ENCODE measurements around the gene BEST1. TPM values are rescaled to one million over a fixed set of nuclear protein-coding genes. Genes with fewer than 3 reads are reported as not detected.

BEST1 gene
- total and polyA plus RNA-seq, 2 of the 13 experiments (the other 11 are each of a cell fraction or from before 2014, with no cell fraction given): 0.09 to 0.65 TPM

DNA sequence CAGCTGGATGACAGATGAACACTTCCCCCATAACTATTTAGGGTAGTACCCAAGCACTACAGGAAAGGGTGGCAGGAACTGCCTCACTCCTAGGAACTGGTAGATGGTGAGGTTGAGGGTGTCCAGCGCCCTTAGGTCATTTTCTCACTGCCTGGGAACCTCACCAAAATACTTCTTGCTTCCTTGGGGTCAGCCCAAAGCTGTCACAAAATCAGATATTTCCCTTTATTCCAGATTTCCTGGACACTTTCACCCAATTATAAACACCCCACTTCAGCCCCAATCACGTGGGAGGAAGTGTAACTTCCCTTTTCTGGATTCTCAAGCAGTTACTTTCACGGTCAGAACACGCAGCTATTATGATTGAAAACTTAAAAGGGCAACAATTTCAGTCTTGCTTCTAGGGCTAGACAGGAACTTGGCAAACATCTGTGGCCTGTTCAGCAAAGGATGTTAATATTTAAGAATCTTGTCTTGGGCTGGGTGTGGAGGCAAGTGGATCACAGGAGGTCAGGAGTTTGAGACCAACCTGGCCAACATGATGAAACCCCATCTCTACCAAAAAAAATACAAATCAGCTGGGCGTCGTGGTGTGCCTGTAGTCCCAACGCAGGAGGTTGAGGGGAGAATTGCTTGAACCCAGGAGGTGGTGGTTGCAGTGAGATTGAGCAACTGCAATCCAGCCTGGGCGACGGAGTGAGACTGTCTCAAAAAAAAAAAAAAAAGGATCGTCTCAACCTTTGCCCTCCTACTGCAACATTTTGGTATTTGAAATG lies 13.3 kb downstream of the BEST1 start (continued):
- TF ChIP-seq POLR2AphosphoS5 (IDR thresholded peaks at IDR 0.05; ENCODE audit: low read depth, low read length): peak; percentile 62
- no peak for TF ChIP-seq AKAP8 (CRISPR knock-in tag; IDR thresholded peaks at IDR 0.05)
- TF ChIP-seq ZC3H4 (CRISPR knock-in tag; IDR thresholded peaks at IDR 0.05; ENCODE audit: borderline replicate concordance): peak; percentile 94
- TF ChIP-seq, protein P1, sequence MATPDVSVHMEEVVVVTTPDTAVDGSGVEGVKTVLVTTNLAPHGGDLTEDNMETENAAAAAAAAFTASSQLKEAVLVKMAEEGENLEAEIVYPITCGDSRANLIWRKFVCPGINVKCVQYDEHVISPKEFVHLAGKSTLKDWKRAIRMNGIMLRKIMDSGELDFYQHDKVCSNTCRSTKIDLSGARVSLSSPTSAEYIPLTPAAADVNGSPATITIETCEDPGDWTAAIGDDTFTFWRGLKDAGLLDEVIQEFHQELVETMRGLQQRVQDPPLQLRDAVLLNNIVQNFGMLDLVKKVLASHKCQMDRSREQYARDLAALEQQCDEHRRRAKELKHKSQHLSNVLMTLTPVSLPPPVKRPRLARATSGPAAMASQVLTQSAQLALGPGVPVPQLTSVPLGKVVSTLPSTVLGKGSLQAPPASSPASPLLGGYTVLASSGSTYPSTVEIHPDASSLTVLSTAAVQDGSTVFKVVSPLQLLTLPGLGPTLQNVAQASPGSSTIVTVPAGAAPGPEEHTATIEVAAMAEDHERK (CRISPR knock-in tag; IDR thresholded peaks at IDR 0.05; ENCODE audit: low read depth): no peak
- TF ChIP-seq RFXANK (CRISPR knock-in tag; IDR thresholded peaks at IDR 0.05): no peak
- no peak for TF ChIP-seq JDP2 (CRISPR knock-in tag; IDR thresholded peaks at IDR 0.05; ENCODE audit: borderline replicate concordance)
- 0 out of 2 replicates have a peak, but pooled peaks have one; percentile 60 for TF ChIP-seq TMF1 (CRISPR knock-in tag; IDR thresholded peaks at IDR 0.05; ENCODE audit: low read depth)
- no peak for TF ChIP-seq RELA (CRISPR knock-in tag; IDR thresholded peaks at IDR 0.05)
- TF ChIP-seq ZNF260 (CRISPR knock-in tag; IDR thresholded peaks at IDR 0.05; ENCODE audit: borderline replicate concordance, low read depth): no peak
- no peak for TF ChIP-seq TEAD2 (CRISPR knock-in tag; IDR thresholded peaks at IDR 0.05)
- no peak for TF ChIP-seq ZSCAN31 (CRISPR knock-in tag; IDR thresholded peaks at IDR 0.05; ENCODE audit: low read depth)
- TF ChIP-seq, protein P2, sequence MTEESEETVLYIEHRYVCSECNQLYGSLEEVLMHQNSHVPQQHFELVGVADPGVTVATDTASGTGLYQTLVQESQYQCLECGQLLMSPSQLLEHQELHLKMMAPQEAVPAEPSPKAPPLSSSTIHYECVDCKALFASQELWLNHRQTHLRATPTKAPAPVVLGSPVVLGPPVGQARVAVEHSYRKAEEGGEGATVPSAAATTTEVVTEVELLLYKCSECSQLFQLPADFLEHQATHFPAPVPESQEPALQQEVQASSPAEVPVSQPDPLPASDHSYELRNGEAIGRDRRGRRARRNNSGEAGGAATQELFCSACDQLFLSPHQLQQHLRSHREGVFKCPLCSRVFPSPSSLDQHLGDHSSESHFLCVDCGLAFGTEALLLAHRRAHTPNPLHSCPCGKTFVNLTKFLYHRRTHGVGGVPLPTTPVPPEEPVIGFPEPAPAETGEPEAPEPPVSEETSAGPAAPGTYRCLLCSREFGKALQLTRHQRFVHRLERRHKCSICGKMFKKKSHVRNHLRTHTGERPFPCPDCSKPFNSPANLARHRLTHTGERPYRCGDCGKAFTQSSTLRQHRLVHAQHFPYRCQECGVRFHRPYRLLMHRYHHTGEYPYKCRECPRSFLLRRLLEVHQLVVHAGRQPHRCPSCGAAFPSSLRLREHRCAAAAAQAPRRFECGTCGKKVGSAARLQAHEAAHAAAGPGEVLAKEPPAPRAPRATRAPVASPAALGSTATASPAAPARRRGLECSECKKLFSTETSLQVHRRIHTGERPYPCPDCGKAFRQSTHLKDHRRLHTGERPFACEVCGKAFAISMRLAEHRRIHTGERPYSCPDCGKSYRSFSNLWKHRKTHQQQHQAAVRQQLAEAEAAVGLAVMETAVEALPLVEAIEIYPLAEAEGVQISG (CRISPR knock-in tag; IDR thresholded peaks at IDR 0.05): no peak
- no peak for TF ChIP-seq NFRKB (IDR thresholded peaks at IDR 0.05)
- TF ChIP-seq ZMYM3 (CRISPR knock-in tag; IDR thresholded peaks at IDR 0.05): no peak
- TF ChIP-seq AGO2 (optimal IDR thresholded peaks at IDR 0.05; ENCODE audit: low read depth, low read length): peak; percentile 73
- no peak for TF ChIP-seq NFE2 (CRISPR knock-in tag; IDR thresholded peaks at IDR 0.05)
- TF ChIP-seq HOXA5 (CRISPR knock-in tag; IDR thresholded peaks at IDR 0.05): no peak
- TF ChIP-seq RXRA (CRISPR knock-in tag; IDR thresholded peaks at IDR 0.05): no peak; the same call in 1 of the 2 replicates
- TF ChIP-seq, protein P3, sequence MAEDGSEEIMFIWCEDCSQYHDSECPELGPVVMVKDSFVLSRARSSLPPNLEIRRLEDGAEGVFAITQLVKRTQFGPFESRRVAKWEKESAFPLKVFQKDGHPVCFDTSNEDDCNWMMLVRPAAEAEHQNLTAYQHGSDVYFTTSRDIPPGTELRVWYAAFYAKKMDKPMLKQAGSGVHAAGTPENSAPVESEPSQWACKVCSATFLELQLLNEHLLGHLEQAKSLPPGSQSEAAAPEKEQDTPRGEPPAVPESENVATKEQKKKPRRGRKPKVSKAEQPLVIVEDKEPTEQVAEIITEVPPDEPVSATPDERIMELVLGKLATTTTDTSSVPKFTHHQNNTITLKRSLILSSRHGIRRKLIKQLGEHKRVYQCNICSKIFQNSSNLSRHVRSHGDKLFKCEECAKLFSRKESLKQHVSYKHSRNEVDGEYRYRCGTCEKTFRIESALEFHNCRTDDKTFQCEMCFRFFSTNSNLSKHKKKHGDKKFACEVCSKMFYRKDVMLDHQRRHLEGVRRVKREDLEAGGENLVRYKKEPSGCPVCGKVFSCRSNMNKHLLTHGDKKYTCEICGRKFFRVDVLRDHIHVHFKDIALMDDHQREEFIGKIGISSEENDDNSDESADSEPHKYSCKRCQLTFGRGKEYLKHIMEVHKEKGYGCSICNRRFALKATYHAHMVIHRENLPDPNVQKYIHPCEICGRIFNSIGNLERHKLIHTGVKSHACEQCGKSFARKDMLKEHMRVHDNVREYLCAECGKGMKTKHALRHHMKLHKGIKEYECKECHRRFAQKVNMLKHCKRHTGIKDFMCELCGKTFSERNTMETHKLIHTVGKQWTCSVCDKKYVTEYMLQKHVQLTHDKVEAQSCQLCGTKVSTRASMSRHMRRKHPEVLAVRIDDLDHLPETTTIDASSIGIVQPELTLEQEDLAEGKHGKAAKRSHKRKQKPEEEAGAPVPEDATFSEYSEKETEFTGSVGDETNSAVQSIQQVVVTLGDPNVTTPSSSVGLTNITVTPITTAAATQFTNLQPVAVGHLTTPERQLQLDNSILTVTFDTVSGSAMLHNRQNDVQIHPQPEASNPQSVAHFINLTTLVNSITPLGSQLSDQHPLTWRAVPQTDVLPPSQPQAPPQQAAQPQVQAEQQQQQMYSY (CRISPR knock-in tag; IDR thresholded peaks at IDR 0.05): no peak
- no peak for TF ChIP-seq ZNF660 (CRISPR knock-in tag; IDR thresholded peaks at IDR 0.05; ENCODE audit: borderline replicate concordance, low read depth)
- TF ChIP-seq ZMAT3 (CRISPR knock-in tag; conservative IDR thresholded peaks at IDR 0.05): no peak
- no peak for TF ChIP-seq KAT8 (CRISPR knock-in tag; IDR thresholded peaks at IDR 0.05)
- 0 out of 2 replicates have a peak, but pooled peaks have one; percentile 40 for TF ChIP-seq MTF2 (CRISPR knock-in tag; IDR thresholded peaks at IDR 0.05; ENCODE audit: borderline replicate concordance)
- TF ChIP-seq DR1 (CRISPR knock-in tag; IDR thresholded peaks at IDR 0.05): 0 out of 2 replicates have a peak, but pooled peaks have one; percentile 10
- no peak for TF ChIP-seq SNRNP70 (IDR thresholded peaks at IDR 0.05; ENCODE audit: low read depth, low read length)
